NCI-H2196 (cell line): ENCODE data around the gene UPF2.
A peak's percentile ranks its signal among the peaks of the same experiment; 100 is the strongest.
"Not testable (repeated sequence)": the region's sequence is repeated elsewhere in the genome, so short reads cannot be mapped to it uniquely, and the experiment has no call there.

Experiments used
- DNase-seq: peaks from one replicate; lab custom pipeline; 2025; ENCODE audit not compliant: unreplicated experiment; lab: John Stamatoyannopoulos, UW

UPF2 gene

GRCh38 chr10:12042797-12043651 is at the start of gene UPF2:
Gene UPF2, minus strand, starts transcription at chr10:12042809. Its CDS starts 7,386 bp downstream, at chr10:12035423.
- peak; percentile 86 for DNase-seq

- DNase-seq = no peak
These were observed 48.8 kb upstream of the UPF2 start for GRCh38 chr10:12091421-12091820.

GRCh38 chr10:12088919-12089318 is 46.3 kb upstream of the UPF2 start:
- DNase-seq = no peak

- DNase-seq = no peak
These were observed 39.4 kb upstream of the UPF2 start for GRCh38 chr10:12081879-12082557.

- no peak for DNase-seq
These were observed 38.9 kb upstream of the UPF2 start for GRCh38 chr10:12081470-12081869.

GRCh38 chr10:12077580-12078180 is 35.1 kb upstream of the UPF2 start:
- DNase-seq = no peak

- DNase-seq = no peak
These were observed 30.9 kb upstream of the UPF2 start for GRCh38 chr10:12073526-12073925.

GRCh38 chr10:12071441-12071840 is 28.8 kb upstream of the UPF2 start:
- DNase-seq = not testable (repeated sequence)

GRCh38 chr10:12068449-12069269 is 26.1 kb upstream of the UPF2 start, which contains the start of gene DHTKD1:
Gene DHTKD1, plus strand, starts transcription at chr10:12068954. Its CDS starts 80 bp downstream, at chr10:12069034.
- DNase-seq = peak; percentile 90

GRCh38 chr10:12067336-12067735 is 24.7 kb upstream of the UPF2 start:
- DNase-seq = no peak

- no peak for DNase-seq
These were observed 20.8 kb upstream of the UPF2 start for GRCh38 chr10:12063483-12063818.

GRCh38 chr10:12062754-12063482 is 20.3 kb upstream of the UPF2 start:
- DNase-seq = no peak

- DNase-seq = no peak
These were observed 18.5 kb upstream of the UPF2 start for GRCh38 chr10:12061124-12061523.

- DNase-seq = no peak
These were observed 14.1 kb upstream of the UPF2 start for GRCh38 chr10:12056748-12057147.

- DNase-seq = no peak
These were observed 13.1 kb upstream of the UPF2 start for GRCh38 chr10:12055732-12056131.

- no peak for DNase-seq
These were observed 8.6 kb upstream of the UPF2 start for GRCh38 chr10:12051241-12051640.

GRCh38 chr10:12050528-12050927 is 7.9 kb upstream of the UPF2 start:
- DNase-seq = no peak

- no peak for DNase-seq
These were observed 5.9 kb upstream of the UPF2 start for GRCh38 chr10:12048547-12048946.

- DNase-seq = no peak
These were observed 3.0 kb upstream of the UPF2 start for GRCh38 chr10:12045596-12045995.

GRCh38 chr10:12042409-12042796 is 206 bp downstream of the UPF2 start:
- no peak for DNase-seq
